ENCODE measurements around the gene KCNC1. TPM values are rescaled to one million over a fixed set of nuclear protein-coding genes. Genes with fewer than 3 reads are reported as not detected.

The KCNC1 gene
- total RNA-seq, 1 experiment from 2014 or later = 0.04 TPM

GRCh38 chr11:17807034-17807433 is 72.5 kb downstream of the KCNC1 start:
- H3K4me1 ChIP-seq (ENCODE audit: insufficient read depth, low read length) = no peaks in the 10 kb centered on the region
- no peaks in the 10 kb centered on the region for H4K20me1 ChIP-seq (ENCODE audit: control insufficient read depth, insufficient read depth, insufficient read length)
- no peak overlapping the region for H2BK12ac ChIP-seq (ENCODE audit: insufficient read length, low read depth, low read length)
- no peak overlapping the region for H2BK15ac ChIP-seq (ENCODE audit: low read depth, low read length)
- H2BK5ac ChIP-seq (ENCODE audit: insufficient read length, low read length) = no peak overlapping the region
- Mint-ChIP-seq H3K27me3 (ENCODE audit: low read depth) (peaks cover 5% of the 10 kb centered on the region), H3K36me3 (ENCODE audit: insufficient read depth in 1 of 3, low read depth in 3 of 3) (no peaks in the 10 kb centered on the region), H3K27ac (no peak overlapping the region), H3K9me3 (no peaks in the 10 kb centered on the region), H3K4me3 (no peak overlapping the region), H3K4me1 (peaks cover 13 to 14% of the 10 kb centered on the region in 2 experiments)
- no peak overlapping the region for H2BK20ac ChIP-seq (ENCODE audit: low read depth, low read length, poor library complexity, severe bottlenecking)
- H3K9ac ChIP-seq (ENCODE audit: extremely low read depth, insufficient read length, low read length) = no peak overlapping the region
- H3K27me3 ChIP-seq (ENCODE audit: insufficient read depth, low read length) = no peaks in the 10 kb centered on the region
- H2AFZ ChIP-seq (ENCODE audit: low read length) = no peak overlapping the region
- H3K23ac ChIP-seq (ENCODE audit: insufficient read length, low read depth, low read length) = no peak overlapping the region
- H3K4ac ChIP-seq (ENCODE audit: low read depth, low read length) = no peak overlapping the region
- no peak overlapping the region for H2AK5ac ChIP-seq (ENCODE audit: insufficient read length, low read length)
- no peaks in the 10 kb centered on the region for H3K23me2 ChIP-seq (ENCODE audit: insufficient read length, low read depth, low read length, poor library complexity, severe bottlenecking)
- no peak overlapping the region for H3K14ac ChIP-seq (ENCODE audit: insufficient read depth, low read length)
- no peak overlapping the region for H3K27ac ChIP-seq (ENCODE audit: insufficient read length, low read depth, low read length)
- no peak overlapping the region for H3T11ph ChIP-seq (ENCODE audit: low read length)
- no peak overlapping the region for H3K56ac ChIP-seq (ENCODE audit: insufficient read length, low read depth, low read length)
- no peak overlapping the region for H4K8ac ChIP-seq (replicated peaks; ENCODE audit: insufficient read length, low read depth, low read length)
- H3K79me2 ChIP-seq (ENCODE audit: insufficient read depth, low read length) = no peaks in the 10 kb centered on the region
- H3K18ac ChIP-seq (ENCODE audit: insufficient read length, low read depth, low read length) = no peak overlapping the region
- TF ChIP-seq CTCF (conservative IDR thresholded peaks at IDR 0.05) = no peak
- H4K5ac ChIP-seq (ENCODE audit: insufficient read length, low read depth, low read length) = no peak overlapping the region
- H4K91ac ChIP-seq (ENCODE audit: insufficient read length, low read depth, low read length) = no peak overlapping the region
- no peaks in the 10 kb centered on the region for H3K9me3 ChIP-seq (ENCODE audit: control insufficient read depth, low read depth, low read length)
- no peaks in the 10 kb centered on the region for H3K79me1 ChIP-seq (ENCODE audit: insufficient read depth, low read depth, low read length, poor library complexity, severe bottlenecking)
- H2BK120ac ChIP-seq (ENCODE audit: low read depth, low read length, poor library complexity, severe bottlenecking) = no peak overlapping the region
- no CpG with 5 or more reads among the region's 4 CpGs for WGBS (ENCODE audit: extremely low coverage, insufficient read length, low lambda C conversion rate)
- no peak for DNase-seq
- no peak overlapping the region for H3K4me2 ChIP-seq (ENCODE audit: insufficient read depth, insufficient read length, low read length)
